Activated effector memory CD4-positive, alpha-beta T cell treated with anti-CD3 and anti-CD28 coated beads, Interleukin-2, amount 50 U/mL, for 16 hours (primary cell): ENCODE data around the gene RSPRY1.

Source experiments
- DNase-seq: peaks from one replicate; pipeline ENCODE4 v3.0.0-alpha.2; 2020

RSPRY1 gene

DNA sequence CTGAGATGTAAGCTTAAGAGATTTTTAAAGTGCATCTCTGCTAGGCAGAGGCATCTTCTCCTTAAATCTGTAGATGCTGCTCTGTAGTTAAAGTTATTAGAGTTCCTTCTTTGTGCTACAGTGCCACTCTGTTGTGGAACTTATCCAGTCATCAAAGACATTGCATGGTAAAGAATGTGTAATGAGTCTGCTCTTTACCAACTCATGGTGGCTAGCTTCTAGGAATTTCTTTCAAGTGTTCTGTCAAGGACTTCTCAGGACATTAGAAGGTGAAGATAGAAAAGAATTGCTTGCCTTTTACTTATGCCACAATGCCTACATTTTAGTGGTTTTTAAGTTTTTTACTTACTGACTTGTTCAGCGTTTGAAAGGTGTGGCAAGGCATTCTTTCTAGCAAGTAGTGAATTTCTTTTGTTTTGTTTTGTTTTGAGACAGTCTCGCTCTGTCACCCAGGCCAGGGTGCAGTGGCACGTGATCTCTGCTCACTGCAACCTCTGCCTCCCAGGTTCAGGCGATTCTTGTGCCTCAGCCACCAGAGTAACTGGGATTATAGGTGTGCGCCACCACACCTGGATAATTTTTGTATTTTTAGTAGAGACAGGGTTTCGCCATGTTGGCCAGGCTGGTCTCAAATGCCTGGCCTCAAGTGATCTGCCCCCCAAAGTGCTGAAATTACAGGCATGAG, 38.7 kb downstream of the RSPRY1 start:
- DNase-seq: no peak

- DNase-seq: no peak
These were observed 39.8 kb downstream of the RSPRY1 start for GRCh38 chr16:57225978-57226377.

GRCh38 chr16:57226701-57227621, 40.8 kb downstream of the RSPRY1 start:
- DNase-seq: no peak

- no peak for DNase-seq
These were observed 43.0 kb downstream of the RSPRY1 start for GRCh38 chr16:57229079-57229478.

DNA sequence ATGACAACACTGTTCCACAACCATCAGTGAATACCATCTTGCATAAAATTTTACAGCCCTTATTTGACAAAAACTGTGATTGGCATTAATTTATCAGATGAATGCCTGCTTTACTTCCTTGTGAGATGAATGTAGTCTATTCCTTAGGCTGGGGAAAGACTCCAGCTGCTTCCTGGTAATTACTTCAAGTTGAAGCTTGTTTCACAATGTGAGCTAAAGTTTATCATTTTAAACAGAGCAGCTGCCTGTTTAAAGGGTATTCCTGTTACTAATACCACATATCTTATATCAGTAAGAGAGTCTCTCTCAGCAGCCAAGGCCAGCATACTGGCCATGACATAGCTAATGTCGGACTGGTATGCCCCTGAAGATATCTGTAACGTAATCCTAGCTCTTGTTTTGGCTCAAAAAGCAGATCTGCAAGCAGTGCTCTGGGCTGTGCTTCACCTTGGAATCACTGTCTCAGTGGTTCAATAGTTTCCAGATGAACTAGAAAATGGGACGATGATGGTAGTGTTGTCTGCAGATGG, 45.8 kb downstream of the RSPRY1 start:
- no peak for DNase-seq

DNA sequence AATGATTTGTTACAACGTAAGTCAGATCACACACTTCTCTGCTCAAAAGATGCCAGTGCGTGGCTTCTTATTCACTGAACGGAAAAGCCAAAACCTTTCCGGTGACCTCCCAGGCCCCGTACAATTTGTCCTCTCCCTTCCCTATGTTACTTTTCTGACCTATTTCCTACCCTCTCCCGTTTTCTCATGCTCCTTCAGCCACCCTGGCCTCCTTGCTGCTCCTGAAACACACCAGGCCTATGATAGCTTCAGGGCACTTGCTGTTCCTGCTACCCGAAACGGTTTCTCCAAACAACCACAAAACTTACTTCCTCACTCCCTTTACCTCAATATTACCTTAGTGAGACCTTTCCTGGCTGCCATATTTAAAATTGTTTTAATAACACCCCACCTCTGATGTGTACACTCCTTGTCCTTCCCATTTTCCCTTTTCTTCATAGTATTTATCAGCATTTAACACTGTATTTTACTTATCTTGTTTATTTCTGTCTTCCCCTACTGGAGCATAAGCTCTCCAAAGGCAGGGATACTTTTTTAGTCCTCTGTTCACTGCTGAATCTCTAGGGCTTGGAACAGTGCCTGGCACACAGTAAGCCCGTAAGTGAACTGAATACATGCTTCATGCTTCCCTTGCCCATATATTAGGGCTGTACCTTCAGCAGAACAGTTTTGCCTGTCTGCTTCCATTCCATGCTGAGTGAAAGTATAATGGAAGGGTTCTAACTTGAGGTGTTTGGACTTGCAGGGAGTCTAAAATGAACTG, 48.0 kb downstream of the RSPRY1 start:
- DNase-seq: no peak

GRCh38 chr16:57234707-57235092, 48.6 kb downstream of the RSPRY1 start:
- no peak for DNase-seq

DNA sequence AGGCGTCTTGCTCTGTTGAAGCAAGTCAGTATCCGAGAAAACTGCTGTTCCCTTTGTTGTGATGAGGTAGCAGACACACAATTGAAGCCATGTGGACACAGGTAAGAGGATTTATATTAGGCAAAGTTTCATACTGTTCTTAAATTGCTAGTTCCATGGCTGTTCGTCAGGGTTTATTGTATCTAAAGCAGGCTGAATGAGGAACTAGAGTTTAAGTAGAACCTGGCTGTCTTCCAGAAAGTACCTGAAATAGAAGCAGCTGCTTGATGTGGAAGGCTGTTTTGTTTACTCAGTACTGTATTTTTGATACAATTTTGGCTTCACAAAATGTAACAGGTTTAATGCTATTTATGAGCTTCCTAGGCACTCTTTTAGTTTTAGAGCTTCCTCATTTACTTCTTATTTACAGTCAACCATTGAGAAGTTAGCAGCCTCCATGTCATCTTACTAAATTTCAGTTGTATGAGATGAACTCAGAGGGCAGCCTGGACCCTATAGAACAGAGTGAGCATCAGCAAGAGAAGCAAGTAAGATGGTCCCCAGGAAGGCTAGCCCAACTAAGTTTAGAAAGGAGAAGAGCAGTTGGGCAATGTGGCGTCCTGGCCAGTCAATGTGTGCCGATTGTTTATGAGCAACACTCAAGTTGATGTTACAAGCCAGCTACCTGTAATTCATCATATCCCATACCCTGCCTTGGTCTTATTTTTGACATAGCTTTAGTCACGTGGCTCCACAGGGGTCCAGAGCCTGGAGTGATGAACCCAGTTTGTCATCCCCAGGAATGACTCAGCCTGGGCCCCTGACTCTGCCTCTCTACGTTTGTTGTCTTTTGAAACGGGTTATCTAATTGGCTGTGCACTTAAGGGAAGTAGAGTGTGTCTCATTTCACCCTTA, 49.2 kb downstream of the RSPRY1 start:
- no peak for DNase-seq

DNA sequence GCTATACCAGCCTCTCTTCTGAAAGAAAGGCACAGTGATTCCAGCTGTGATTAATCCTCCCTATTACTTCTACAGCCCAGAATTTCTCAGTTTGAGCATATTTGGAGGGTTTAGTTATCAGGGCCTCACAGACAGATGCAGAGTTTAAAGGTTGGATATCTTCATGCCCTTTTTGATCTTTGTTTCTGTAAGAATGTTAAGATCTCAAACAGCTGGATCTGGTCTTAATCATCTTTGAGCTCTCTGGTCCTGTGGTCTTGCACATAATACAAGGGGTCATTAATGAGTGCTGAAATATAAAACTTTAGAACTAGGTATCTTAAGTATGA, 49.9 kb downstream of the RSPRY1 start:
- DNase-seq: no peak

DNA sequence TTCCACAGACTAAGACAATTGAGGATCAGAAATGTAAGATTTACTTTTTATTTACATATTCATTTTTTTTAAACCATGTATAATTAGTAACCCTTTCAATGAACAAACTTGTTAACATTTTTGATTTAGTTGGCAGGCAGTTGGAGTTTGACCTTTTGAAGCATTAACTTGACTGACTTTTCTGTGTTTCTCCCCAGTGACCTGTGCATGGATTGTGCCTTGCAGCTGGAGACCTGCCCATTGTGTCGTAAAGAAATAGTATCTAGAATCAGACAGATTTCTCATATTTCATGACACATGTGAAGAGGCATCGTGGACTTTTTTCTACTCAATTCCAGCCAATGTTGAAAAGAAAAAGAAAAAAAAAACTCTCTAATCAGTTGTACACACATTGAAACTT, 52.6 kb downstream of the RSPRY1 start:
- DNase-seq: no peak

DNA sequence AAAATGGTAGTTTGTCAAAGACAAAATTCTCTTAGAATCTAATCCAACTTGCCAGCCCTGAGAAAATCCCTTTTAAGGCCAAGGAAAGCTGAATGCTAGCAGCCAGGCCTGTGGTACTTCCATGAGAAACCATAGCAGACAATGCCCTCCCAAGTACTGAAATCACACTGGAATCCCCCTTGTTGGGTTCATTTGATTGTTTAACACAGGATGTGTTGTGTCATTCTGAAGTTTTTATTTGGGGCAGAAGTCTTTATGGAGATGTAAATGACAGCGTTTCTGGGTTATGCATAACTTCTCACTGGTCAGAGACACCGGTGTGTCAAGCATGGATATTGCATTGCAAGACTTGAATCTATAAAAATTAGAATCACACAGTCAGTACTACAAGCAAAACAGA, 53.0 kb downstream of the RSPRY1 start:
- no peak for DNase-seq

- no peak for DNase-seq
These were observed 54.7 kb downstream of the RSPRY1 start for GRCh38 chr16:57240851-57241250.

- no peak for DNase-seq
These were observed 56.5 kb downstream of the RSPRY1 start for GRCh38 chr16:57242650-57243049.

- DNase-seq: no peak
These were observed 58.3 kb downstream of the RSPRY1 start for GRCh38 chr16:57244463-57244766.

DNA sequence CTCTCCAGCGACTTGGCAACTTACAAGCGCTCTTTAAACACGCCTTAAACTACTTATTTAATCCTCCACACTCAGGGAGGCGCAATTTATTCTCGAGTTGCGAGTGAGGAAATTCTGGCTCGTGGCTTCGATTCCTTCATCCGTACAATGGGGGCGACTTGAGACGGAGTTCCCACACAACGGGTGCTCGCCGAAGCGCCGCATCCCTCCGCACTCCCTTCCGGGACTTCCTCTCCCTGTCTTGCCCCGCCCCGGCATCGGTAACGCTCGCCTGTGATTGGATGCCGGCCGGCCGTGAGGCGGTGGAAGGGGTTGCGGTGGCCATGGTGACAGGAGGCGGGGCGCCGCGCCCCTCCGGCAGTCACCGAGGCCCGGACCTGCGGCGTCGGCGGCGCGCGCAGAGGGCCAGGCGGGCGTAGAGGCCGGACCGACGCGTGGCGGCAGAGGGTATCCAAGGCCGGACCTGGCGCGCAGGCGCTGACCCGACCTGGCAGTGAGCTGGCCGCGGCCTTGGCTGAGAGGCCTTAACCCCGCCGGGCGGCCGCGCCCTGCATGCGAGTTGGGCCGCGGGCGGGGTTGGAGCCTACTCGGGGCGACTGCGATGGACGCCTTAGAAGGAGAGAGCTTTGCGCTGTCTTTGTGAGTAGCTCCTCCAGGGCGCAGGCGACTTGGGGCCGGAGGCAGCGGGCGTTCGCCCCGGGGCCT, 58.8 kb downstream of the RSPRY1 start, which contains the start of gene ARL2BP:
Gene ARL2BP (plus strand): TSS at position 493 of the 705 bp plus-strand sequence. CDS start 109 bp downstream, at position 602.
- DNase-seq: peak; percentile 99

GRCh38 chr16:57245472-57246113, 59.5 kb downstream of the RSPRY1 start:
- DNase-seq: no peak

- DNase-seq: no peak
These were observed 65.2 kb downstream of the RSPRY1 start for GRCh38 chr16:57251352-57251751.

DNA sequence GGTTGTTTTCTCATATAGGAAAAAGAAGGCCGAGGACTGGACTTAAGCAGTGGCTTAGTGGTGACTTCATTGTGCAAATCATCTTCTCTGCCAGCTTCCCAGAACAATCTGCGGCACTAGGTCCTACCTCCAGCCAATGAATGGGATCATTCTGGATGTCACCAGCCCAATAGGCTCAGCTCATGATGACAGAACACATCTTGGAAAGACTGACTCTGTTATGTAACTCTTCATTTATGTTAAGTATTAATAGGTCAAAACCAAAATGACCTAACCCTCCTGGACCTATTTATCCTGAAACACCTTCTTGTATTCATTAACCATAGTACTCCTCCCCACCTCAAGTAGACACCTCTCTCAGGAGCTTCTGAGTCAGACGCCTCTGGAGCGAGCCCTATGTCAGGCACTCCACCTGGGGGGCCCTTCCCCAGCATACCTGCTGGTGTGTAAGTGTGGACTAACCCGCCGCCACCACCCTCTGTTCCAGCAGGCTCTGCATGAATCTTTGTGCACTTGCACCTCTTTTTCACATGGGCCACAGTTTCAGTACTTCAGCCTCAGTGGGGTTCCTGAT, 66.1 kb downstream of the RSPRY1 start:
- no peak for DNase-seq

DNA sequence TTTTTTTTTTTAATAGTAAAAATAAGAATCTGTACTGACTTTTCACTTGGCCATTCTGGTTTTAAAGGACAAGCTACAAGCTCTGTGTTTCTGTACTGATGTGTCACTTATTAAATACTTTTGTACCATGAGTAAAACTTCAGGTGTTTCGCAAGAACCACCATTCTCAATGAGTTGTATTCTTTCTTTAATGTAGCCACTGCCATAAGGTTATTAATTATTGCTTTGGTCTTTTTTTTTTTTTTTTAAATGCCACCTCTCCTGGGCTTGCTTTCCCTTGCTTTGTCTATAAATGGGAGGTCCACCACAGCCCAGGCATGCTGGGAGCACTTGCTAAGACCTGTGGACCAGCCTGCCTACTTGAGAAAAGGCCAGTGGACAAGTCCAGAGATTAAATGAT, 67.3 kb downstream of the RSPRY1 start:
- DNase-seq: no peak

GRCh38 chr16:57255686-57256415, 69.7 kb downstream of the RSPRY1 start:
- no peak for DNase-seq
